NCI-H69 (cell line): ENCODE measurements around the gene TBC1D22A.
A peak's percentile ranks its signal among the peaks of the same experiment; 100 is the strongest.

Source experiments
- DNase-seq: peaks from one replicate; lab custom pipeline; 2025; lab: John Stamatoyannopoulos, UW

The TBC1D22A gene

GRCh38 chr22:47201996-47202818, 439.8 kb downstream of the TBC1D22A start:
- no peak for DNase-seq

GRCh38 chr22:47202819-47203553, 440.5 kb downstream of the TBC1D22A start:
- DNase-seq = no peak

GRCh38 chr22:47203554-47203991, 441.1 kb downstream of the TBC1D22A start:
- DNase-seq = no peak

GRCh38 chr22:47204002-47204979, 441.8 kb downstream of the TBC1D22A start:
- DNase-seq = no peak

GRCh38 chr22:47205081-47205491, 442.6 kb downstream of the TBC1D22A start:
- no peak for DNase-seq

- no peak for DNase-seq
These were observed 443.1 kb downstream of the TBC1D22A start for GRCh38 chr22:47205554-47205953.

GRCh38 chr22:47206164-47206563, 443.7 kb downstream of the TBC1D22A start:
- DNase-seq = no peak

- no peak for DNase-seq
These were observed 444.3 kb downstream of the TBC1D22A start for GRCh38 chr22:47206666-47207218.

- DNase-seq = no peak
These were observed 444.9 kb downstream of the TBC1D22A start for GRCh38 chr22:47207387-47207786.

- DNase-seq = no peak
These were observed 445.6 kb downstream of the TBC1D22A start for GRCh38 chr22:47207846-47208554.

- DNase-seq = no peak
These were observed 446.2 kb downstream of the TBC1D22A start for GRCh38 chr22:47208630-47209029.

GRCh38 chr22:47209040-47209514, 446.6 kb downstream of the TBC1D22A start:
- no peak for DNase-seq

GRCh38 chr22:47209547-47210023, 447.1 kb downstream of the TBC1D22A start:
- no peak for DNase-seq

GRCh38 chr22:47210112-47210657, 447.7 kb downstream of the TBC1D22A start:
- no peak for DNase-seq

GRCh38 chr22:47210686-47211085, 448.2 kb downstream of the TBC1D22A start:
- DNase-seq = no peak

GRCh38 chr22:47213571-47214230, 451.3 kb downstream of the TBC1D22A start:
- DNase-seq = peak; percentile 58

- no peak for DNase-seq
These were observed 453.4 kb downstream of the TBC1D22A start for GRCh38 chr22:47215851-47216250.

- peak; percentile 15 for DNase-seq
These were observed 456.2 kb downstream of the TBC1D22A start for GRCh38 chr22:47218671-47219070.

- DNase-seq = no peak
These were observed 457.3 kb downstream of the TBC1D22A start for GRCh38 chr22:47219789-47220188.

GRCh38 chr22:47220752-47221151, 458.3 kb downstream of the TBC1D22A start:
- DNase-seq = no peak
